ENCODE data around the gene TREX2.

The TREX2 gene

GRCh38 chrX:153475271-153475670 lies 29.4 kb upstream of the TREX2 start:
- DNase-seq, result no peak

DNA sequence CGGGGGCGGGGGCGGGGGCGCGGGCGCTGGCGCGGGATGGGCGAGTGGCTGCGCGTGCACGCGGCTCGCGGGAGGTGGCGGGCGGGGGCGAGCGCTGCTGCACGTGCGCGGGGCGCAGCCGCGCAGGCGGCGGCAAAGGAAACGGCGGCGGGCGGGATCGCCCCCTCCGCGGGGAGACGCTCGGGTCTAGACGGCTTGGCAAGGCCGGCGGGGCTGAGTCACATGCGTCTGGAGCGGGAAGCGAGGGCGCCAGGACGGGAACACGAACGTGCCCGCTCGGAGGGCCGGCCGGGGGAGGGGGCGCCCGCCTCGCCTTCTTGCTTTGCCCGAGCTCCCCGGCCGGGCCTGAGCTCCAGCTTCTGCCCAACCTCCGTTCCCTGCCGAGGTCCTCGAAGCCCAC lies 28.9 kb upstream of the TREX2 start:
- DNase-seq, result peak; percentile 60

- DNase-seq, result no peak
Measured at GRCh38 chrX:153474266-153474665, 28.4 kb upstream of the TREX2 start.

DNA sequence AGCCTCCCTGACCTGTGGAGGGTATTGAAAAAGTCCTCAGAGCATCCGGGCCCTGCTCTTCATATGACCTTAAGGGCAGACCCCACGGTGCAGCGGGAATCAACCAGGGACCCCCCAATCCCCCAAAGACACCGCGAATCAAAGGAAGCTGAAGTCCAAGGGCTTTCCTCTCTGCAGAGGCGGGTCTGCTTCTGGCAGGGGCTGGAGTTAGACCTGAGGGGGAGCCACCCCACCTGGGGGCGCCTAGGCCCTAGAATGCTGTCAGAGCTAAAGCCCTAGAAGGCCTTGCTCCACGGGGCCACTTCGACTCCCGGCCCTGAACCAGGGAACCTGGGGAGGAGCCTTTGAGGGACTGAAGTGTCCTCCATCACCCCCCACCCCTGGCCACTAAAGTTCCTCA lies 27.3 kb upstream of the TREX2 start:
- DNase-seq, result no peak

DNA sequence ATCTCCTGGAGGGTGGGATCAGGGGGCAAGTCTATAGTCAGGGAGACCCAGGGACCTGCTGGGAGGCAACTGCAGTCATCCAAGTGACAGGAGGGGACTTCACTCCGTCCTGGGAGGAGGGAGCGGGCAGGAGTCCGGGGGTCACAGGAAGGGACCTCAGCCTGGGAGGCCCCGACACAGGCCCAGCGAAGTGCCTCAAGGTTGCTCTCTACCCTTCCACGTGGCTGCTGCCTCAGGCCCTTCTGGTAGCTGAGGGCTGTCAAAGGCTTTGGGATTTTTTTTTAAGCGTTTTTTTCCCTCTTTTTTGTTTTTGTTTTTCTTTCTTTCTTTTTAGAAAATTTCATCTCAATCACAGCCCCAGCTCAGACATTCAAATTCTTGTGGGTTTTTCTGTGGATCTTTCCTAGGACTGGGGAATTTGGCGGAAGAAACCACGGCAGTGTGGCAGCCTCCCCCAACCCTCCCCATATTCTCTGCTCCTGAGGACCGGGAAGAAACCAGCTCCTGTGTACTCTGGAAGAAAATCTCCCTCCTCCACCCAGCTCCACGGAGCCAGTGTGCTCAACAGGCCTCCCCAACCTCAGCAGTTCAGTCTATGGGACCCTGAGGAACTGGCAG lies 25.9 kb upstream of the TREX2 start:
- DNase-seq, result no peak

- peak; percentile 85 for DNase-seq
Measured at GRCh38 chrX:153470411-153471363, 24.8 kb upstream of the TREX2 start, which contains the start of gene HAUS7. HAUS7 (minus strand) TSS chrX:153470576; CDS start chrX:153470557, 19 bp downstream.

DNA sequence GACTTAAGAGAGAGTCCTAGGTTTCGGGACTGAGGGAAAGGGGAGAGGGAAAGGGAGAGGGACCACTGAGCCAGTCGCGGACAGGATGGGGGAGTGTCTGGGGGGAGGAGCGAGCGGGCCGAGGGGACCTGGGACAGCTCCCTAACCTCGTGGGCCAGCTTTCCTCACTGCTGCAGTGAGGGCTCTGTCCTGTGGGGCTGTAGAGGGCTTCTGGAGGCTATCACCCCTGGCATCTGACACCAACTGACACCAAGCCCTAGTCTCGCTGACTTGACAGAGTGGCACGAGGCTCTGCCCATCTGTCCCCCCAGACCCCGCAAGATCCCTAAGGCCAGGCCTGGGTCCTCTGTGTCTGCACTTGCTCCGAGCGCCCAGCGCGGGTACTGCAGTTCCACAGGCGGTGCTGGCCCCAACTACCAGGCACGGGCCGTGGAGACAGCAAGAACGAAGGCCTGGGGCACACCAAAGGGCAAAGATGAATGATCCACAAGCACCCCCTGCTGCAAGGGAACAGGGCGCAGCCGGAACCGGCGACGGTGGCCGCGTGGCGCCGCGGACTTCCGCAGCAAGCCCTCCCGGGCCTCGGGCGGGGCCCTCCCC lies 24.1 kb upstream of the TREX2 start:
- DNase-seq, result no peak

- no peak for DNase-seq
Measured at GRCh38 chrX:153468008-153468580, 22.2 kb upstream of the TREX2 start.

DNA sequence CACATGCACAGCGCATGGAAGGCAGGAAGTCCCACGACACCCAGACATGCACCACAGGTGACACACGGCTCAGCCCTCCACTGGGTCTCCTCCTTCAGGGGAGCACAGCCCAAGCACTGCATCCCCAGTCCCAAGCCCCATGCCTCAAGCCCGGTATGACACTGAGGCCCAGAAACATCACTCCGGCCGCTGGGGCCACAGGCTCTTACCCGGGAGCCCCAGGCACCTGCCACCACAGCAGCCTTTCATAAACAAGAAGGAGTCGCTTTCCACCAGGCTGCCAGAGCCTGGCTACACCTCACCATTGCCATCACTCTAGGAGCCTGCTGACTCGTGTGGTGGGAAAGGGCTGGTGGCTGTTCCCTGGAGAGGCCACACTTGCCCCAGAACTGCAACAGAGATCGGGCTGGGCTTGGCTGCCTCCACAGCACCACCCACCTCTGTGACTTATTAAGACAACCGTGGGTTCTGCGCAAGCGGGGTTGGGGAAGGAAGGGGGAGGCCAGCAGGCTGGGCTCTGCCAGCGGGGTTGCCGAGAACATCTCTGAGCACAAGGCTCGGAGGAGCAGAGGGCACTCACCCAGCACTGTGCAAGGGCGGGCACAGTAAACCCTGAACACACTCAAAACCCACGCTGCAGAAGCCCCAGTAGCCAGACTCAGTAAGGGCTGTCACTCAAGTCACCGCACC lies 20.0 kb upstream of the TREX2 start:
- DNase-seq, result no peak

DNA sequence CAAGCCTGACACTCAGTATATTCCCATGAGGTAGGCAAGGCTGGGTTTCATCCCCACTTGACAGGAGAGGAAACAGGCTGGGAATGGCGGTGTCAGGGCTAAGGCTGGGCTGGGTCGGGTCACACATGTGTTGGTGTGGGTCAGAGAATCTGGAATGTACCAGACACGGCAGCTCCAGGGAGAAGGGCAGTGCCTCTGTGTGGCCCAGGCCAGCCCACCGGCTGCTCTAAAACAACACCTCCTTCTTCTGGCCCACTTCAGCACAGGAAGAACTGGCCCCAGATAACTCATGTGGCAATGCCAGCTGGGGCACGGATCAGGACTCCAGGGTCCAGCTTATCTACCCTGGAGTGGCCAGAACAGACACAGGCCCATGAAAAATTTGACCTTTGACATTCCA lies 18.3 kb upstream of the TREX2 start:
- DNase-seq, result no peak

- no peak for DNase-seq
Measured at GRCh38 chrX:153463556-153463955, 17.7 kb upstream of the TREX2 start.

DNA sequence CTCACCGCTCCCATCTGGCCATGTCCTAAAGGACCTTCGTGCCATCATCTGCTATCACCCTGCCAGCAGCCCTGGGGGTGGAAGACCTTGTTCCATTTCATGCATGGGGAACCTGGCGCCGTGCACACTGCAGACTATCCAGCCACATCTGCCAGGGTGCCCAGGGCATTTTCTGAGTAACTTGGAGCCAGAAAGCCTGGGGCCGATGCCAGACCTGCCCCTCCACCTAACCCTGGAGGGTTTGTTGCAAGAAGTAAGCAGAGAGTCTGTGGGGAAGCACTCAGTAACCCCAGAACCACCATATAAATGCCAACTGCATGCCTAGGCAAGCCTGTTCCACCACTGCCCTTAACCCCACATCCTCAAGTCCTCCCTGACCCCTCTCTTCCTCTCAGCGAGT lies 17.2 kb upstream of the TREX2 start:
- no peak for DNase-seq

DNA sequence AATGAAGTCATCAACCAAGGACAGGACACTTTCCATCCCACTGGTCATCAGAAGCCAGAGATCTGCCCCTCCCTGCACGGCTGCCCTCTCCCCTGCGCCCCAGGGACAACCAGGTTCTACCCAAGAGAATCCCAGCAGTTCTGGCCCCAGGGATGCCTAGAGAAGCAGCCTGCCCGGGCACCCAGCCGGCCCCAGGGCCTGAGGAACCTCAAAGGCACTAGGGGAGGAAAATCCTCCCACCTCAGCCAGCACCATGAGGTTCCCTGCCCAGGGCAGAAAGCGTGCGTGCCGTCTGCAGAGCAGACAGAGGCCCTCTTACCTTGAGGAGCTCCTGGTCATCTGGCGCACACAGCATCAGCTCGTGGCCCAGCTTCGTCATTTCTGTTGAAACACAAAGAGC lies 16.4 kb upstream of the TREX2 start:
- DNase-seq, result no peak

GRCh38 chrX:153460826-153461225 lies 15.0 kb upstream of the TREX2 start:
- DNase-seq, result peak; percentile 57

DNA sequence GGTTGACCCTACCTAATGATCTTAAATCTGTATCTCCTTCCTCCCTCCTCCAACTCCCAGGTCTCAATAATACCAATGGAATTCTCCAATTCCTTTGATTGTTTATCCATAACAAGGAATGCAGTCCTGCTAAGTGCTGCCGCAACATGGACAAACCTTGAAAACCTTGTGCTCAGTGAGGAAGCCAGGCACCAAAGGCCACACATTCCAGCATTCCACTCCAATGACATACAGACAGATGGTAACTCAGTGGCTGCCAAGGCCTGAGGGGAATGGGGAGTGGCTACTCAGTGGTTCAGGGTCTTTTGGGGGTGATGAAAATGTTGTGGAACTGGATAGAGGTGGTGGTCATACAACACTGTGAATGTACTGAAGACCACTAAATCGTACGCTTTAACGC lies 14.1 kb upstream of the TREX2 start:
- DNase-seq, result no peak

- DNase-seq, result no peak
Measured at GRCh38 chrX:153458476-153458875, 12.6 kb upstream of the TREX2 start.

GRCh38 chrX:153457827-153458466 lies 12.1 kb upstream of the TREX2 start:
- no peak for DNase-seq

DNA sequence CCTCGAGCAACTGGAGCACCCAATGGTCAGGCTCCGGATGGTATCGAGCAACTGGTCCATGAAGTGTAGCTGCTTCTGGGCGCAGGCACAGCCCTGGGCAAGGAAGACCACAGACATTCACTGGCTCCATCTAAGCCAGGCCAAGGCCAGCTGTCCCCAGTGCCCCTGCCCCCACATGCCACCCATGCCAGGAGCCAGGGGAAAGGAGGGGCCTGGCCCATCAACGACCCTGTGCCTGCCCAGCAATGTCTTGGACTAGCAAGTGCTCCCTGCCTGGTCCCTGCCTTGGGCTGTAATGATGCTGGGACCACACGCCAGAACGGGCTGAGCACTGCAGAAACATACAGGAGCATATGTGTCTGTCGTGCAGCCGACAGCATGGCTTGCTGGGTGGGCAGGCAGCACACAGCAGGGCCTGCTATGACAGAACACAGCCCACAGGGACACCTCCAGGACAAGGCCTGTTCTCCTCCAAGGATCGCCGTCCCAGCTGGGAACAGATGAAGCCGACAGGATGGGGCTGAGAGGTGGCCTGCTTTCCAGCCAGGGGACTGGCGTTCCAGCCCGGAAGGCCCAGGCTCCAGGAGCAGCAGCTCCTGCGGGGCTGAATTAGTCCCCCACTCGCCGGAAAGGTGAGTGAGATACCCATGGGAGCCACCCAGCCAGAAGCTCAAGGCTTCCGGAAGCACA lies 11.4 kb upstream of the TREX2 start:
- no peak for DNase-seq

GRCh38 chrX:153456704-153457103 lies 10.8 kb upstream of the TREX2 start:
- DNase-seq, result no peak

DNA sequence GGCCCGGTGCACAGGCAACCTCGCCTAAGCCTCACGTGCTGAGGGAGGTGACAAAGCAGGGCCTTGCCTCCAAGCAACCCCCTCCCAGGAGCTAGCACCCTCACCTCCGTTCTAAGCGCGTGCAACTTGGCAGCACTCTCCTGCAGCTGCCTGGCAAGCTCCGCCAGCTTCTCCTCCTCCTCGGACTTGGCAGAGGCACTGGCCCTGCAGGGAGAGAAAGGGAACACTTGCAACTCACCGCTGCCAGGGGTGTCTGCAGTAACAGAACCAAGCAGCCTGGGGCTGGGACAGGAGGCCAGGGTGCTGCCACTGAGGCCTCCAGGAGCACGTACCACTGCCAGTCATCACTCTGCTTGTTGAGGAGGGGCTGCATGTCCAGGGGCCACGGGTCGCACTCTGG lies 10.3 kb upstream of the TREX2 start:
- DNase-seq, result no peak

DNA sequence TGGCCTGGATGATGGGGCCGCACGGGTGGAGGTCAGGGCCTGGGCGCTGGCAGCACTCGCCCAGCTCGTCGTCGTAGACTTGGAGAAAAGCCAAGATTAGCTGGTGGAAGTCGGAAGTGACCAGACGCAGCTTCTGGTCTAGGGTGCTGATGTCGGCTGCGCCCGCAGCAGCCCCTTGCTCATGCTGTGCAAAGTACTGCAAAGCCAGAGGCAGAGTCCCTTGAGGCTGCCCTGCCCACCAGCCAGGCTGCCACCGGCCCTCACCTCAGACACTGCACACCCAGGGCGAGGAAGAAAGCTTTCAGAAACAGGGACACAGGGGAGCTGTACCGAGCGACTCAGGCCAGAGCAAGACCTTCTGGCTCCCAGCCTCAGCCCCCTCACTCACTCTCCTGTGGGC lies 9.7 kb upstream of the TREX2 start:
- DNase-seq, result no peak
